Eye (tissue), 1 donor: ENCODE measurements around the gene PDSS2.
A peak's percentile ranks its signal among the peaks of the same experiment; 100 is the strongest.
"Not testable (repeated sequence)": the region's sequence is repeated elsewhere in the genome, so short reads cannot be mapped to it uniquely, and the experiment has no call there.

Source experiments
- DNase-seq: peaks from one replicate; pipeline ENCODE4 v3.0.0-alpha.2; 2015

Gene PDSS2

GRCh38 chr6:107315114-107315513 is 144.2 kb downstream of the PDSS2 start:
- no peak for DNase-seq

GRCh38 chr6:107314531-107314939 is 144.8 kb downstream of the PDSS2 start:
- peak; percentile 85 for DNase-seq

- no peak for DNase-seq
Measured at GRCh38 chr6:107313776-107314175, 145.6 kb downstream of the PDSS2 start.

GRCh38 chr6:107310362-107310761 is 149.0 kb downstream of the PDSS2 start:
- DNase-seq, result no peak

GRCh38 chr6:107308677-107309076 is 150.7 kb downstream of the PDSS2 start:
- DNase-seq, result peak; percentile 92

GRCh38 chr6:107305994-107306393 is 153.4 kb downstream of the PDSS2 start:
- not testable (repeated sequence) for DNase-seq

GRCh38 chr6:107305391-107305790 is 154.0 kb downstream of the PDSS2 start:
- no peak for DNase-seq

- no peak for DNase-seq
Measured at GRCh38 chr6:107304421-107305025, 154.8 kb downstream of the PDSS2 start.

- no peak for DNase-seq
Measured at GRCh38 chr6:107293350-107293749, 166.0 kb downstream of the PDSS2 start.

- DNase-seq, result peak; percentile 65
Measured at GRCh38 chr6:107292715-107293271, 166.6 kb downstream of the PDSS2 start.

GRCh38 chr6:107290491-107290890 is 168.9 kb downstream of the PDSS2 start:
- no peak for DNase-seq

GRCh38 chr6:107289258-107289657 is 170.1 kb downstream of the PDSS2 start:
- DNase-seq, result not testable (repeated sequence)

GRCh38 chr6:107285683-107286082 is 173.7 kb downstream of the PDSS2 start:
- not testable (repeated sequence) for DNase-seq

GRCh38 chr6:107284805-107285204 is 174.6 kb downstream of the PDSS2 start:
- DNase-seq, result no peak

GRCh38 chr6:107280791-107281190 is 178.6 kb downstream of the PDSS2 start:
- DNase-seq, result no peak

GRCh38 chr6:107280001-107280400 is 179.4 kb downstream of the PDSS2 start:
- DNase-seq, result not testable (repeated sequence)

- no peak for DNase-seq
Measured at GRCh38 chr6:107275330-107275865, 184.0 kb downstream of the PDSS2 start.

- DNase-seq, result no peak
Measured at GRCh38 chr6:107274288-107274687, 185.1 kb downstream of the PDSS2 start.

GRCh38 chr6:107272246-107272645 is 187.1 kb downstream of the PDSS2 start:
- DNase-seq, result no peak

GRCh38 chr6:107271208-107271790 is 188.1 kb downstream of the PDSS2 start:
- DNase-seq, result no peak

- no peak for DNase-seq
Measured at GRCh38 chr6:107267634-107268033, 191.7 kb downstream of the PDSS2 start.

- no peak for DNase-seq
Measured at GRCh38 chr6:107267006-107267405, 192.4 kb downstream of the PDSS2 start.

GRCh38 chr6:107266563-107266962 is 192.8 kb downstream of the PDSS2 start:
- no peak for DNase-seq

- DNase-seq, result no peak
Measured at GRCh38 chr6:107264357-107264840, 195.0 kb downstream of the PDSS2 start.
